Thyroid gland (tissue), 4 donors: ENCODE results near the gene KCTD6. TPM values are rescaled to one million over a fixed set of nuclear protein-coding genes. Genes with fewer than 3 reads are reported as not detected.

Source experiments
- DNase-seq, 2 donors: peaks; one replicate each; pipeline ENCODE4 v3.0.0-alpha.2; 2019
- H3K27ac ChIP-seq, 3 donors: fragments of 200-600 bp; sonication (generic); 1 replicate in 2 of 3; 2 replicates in 1 of 3; pipeline ENCODE4 v1.5.1; 2016 to 2019; ENCODE audit warnings: mild to moderate bottlenecking in 1 of 3, moderate library complexity in 1 of 3
- H3K27me3 ChIP-seq: fragments of 200-600 bp; sonication (generic); one replicate; pipeline ENCODE4 v1.5.1; 2019
- H3K36me3 ChIP-seq, 2 donors: fragments of 200-600 bp; sonication (generic); one replicate each; pipeline ENCODE4 v1.5.1; 2016 to 2019
- H3K4me1 ChIP-seq, 2 donors: fragments of 200-600 bp; sonication (generic); one replicate each; pipeline ENCODE4 v1.5.1; 2017 to 2019
- H3K4me3 ChIP-seq, 3 donors: fragments of 200-600 bp; sonication (generic); replicated peaks in 1 of 3; 1 replicate in 2 of 3; 2 replicates in 1 of 3; pipeline ENCODE4 v1.5.1; 2016; ENCODE audit warnings: mild to moderate bottlenecking in 1 of 3
- H3K9me3 ChIP-seq: fragments of 200-600 bp; sonication (generic); one replicate; pipeline ENCODE4 v1.5.1; 2017
- CTCF ChIP-seq, 6 experiments: fragments of 200-600 bp in 3 of 6; fragments of 450-650 bp in 3 of 6; sonication (generic) in 3 of 6; IDR thresholded peaks; one replicate each; pipeline ENCODE4 v1.5.1; 2016 to 2019; ENCODE audit warnings: antibody characterized with exemption in 6 of 6, mild to moderate bottlenecking in 2 of 6, inconsistent platforms in 1 of 6, moderate library complexity in 1 of 6
- POLR2A ChIP-seq, 2 donors: fragments of 450-650 bp; IDR thresholded peaks; one replicate each; pipeline ENCODE4 v1.6.1; 2017; ENCODE audit warnings: antibody characterized with exemption in 2 of 2, mild to moderate bottlenecking in 2 of 2, moderate library complexity in 1 of 2
- WGBS, 2 donors: methylation state at CpG; one replicate each; pipeline ENCODE4 v1.1.5; 2017; 5-methylcytosine and 5-hydroxymethylcytosine counted together
- intact Hi-C: fragments of 100-400 bp; cut with DNase I; formaldehyde crosslinking; loops from one replicate; pipeline ENCODE4 v1.15.1; 2023
- total RNA-seq, 4 donors: library from RNA; depleted of rRNA; stranded (reverse); fragments of >200 nt; gene quantifications; one replicate each; pipeline ENCODE4 v1.2.3, GENCODE V29; 2016

KCTD6 gene
- total RNA-seq, 4 donors from 2014 or later: 16.6 to 33.6 (median 21.3) TPM

- Histone ChIP-seq H3K4me1 (peaks cover 23% of the 10 kb centered on the region in 2 donors), H3K27me3 (no peaks in the 10 kb centered on the region), H3K36me3 (no peaks in the 10 kb centered on the region), H3K9me3 (no peaks in the 10 kb centered on the region), H3K4me3 (peak overlapping the region in 2 of 3 donors; percentile 20 to 34), H3K27ac (peak overlapping the region; percentile 64 to 94 (median 75))
- peak; percentile 6 to 29 for DNase-seq
- intact Hi-C loops: loop anchor here (5.0 kb wide), 2 partner anchors 41 to 59 kb away; partner anchors contain the start of gene PDHB
- 69 to 74% methylated on average over 17 to 19 of the region's 19 CpGs for WGBS, 2 donors
- no peak for TF ChIP-seq POLR2A (IDR thresholded peaks at IDR 0.05)
- no peak for TF ChIP-seq CTCF (IDR thresholded peaks at IDR 0.05)
Observed at GRCh38 chr3:58490860-58491501, 915 bp upstream of the KCTD6 start.

- WGBS, 2 donors: 1% methylated on average over 6 to 15 of the region's 15 CpGs
- DNase-seq: peak; percentile 18 to 35
- Histone ChIP-seq H3K4me3 (peak overlapping the region; percentile 29 to 60 (median 45)), H3K4me1 (peaks cover 33 to 39% of the 10 kb centered on the region in 2 donors), H3K27me3 (no peaks in the 10 kb centered on the region), H3K27ac (peak overlapping the region; percentile 52 to 82 (median 78)), H3K9me3 (no peaks in the 10 kb centered on the region), H3K36me3 (no peaks in the 10 kb centered on the region)
- intact Hi-C loops: loop anchor here (2.0 to 5.0 kb wide), 3 partner anchors 40 to 160 kb away; partner anchors contain the start of genes PDHB and PXK
- TF ChIP-seq POLR2A (IDR thresholded peaks at IDR 0.05) (no peak), CTCF (IDR thresholded peaks at IDR 0.05) (no peak)
Observed at GRCh38 chr3:58492494-58492905, 604 bp downstream of the KCTD6 start.

GRCh38 chr3:58494107-58494506 is 2.2 kb downstream of the KCTD6 start:
- DNase-seq: no peak
- no peaks in the 10 kb centered on the region for H3K36me3 ChIP-seq
- no peaks in the 10 kb centered on the region for H3K9me3 ChIP-seq
- intact Hi-C loops: loop anchor here (5.0 kb wide), 2 partner anchors 38 to 62 kb away; partner anchors contain the start of gene PDHB
- H3K27me3 ChIP-seq: no peaks in the 10 kb centered on the region
- H3K27ac ChIP-seq: no peak overlapping the region
- no peak overlapping the region for H3K4me3 ChIP-seq
- peaks cover 33 to 46% of the 10 kb centered on the region in 2 donors for H3K4me1 ChIP-seq
- TF ChIP-seq CTCF (IDR thresholded peaks at IDR 0.05): no peak
- TF ChIP-seq POLR2A (IDR thresholded peaks at IDR 0.05): no peak
- 46 to 59% methylated on average over 3 of the region's 3 CpGs for WGBS, 2 donors

- Histone ChIP-seq H3K27me3 (no peaks in the 10 kb centered on the region), H3K27ac (no peak overlapping the region), H3K9me3 (no peaks in the 10 kb centered on the region), H3K36me3 (no peaks in the 10 kb centered on the region), H3K4me1 (peaks cover 33 to 46% of the 10 kb centered on the region in 2 donors), H3K4me3 (no peak overlapping the region)
- no peak for TF ChIP-seq POLR2A (IDR thresholded peaks at IDR 0.05)
- no peak for TF ChIP-seq CTCF (IDR thresholded peaks at IDR 0.05)
- no peak for DNase-seq
- 83 to 84% methylated on average over 3 of the region's 3 CpGs for WGBS, 2 donors
- intact Hi-C loops: no loop called here
Observed at GRCh38 chr3:58495101-58495500, 3.2 kb downstream of the KCTD6 start.

GRCh38 chr3:58496206-58496857 is 4.4 kb downstream of the KCTD6 start:
- WGBS, 2 donors: 84 to 89% methylated on average over 5 of the region's 5 CpGs
- no peak for DNase-seq
- intact Hi-C loops: no loop called here
- TF ChIP-seq CTCF (IDR thresholded peaks at IDR 0.05): no peak
- no peak for TF ChIP-seq POLR2A (IDR thresholded peaks at IDR 0.05)
- Histone ChIP-seq H3K4me3 (no peak overlapping the region), H3K27ac (peak overlapping the region; percentile 10 to 62 (median 47)), H3K27me3 (no peaks in the 10 kb centered on the region), H3K4me1 (peaks cover 30 to 46% of the 10 kb centered on the region in 2 donors), H3K9me3 (no peaks in the 10 kb centered on the region), H3K36me3 (peaks cover 4 to 6% of the 10 kb centered on the region in 2 donors)
